HepG2 (cell line): ENCODE results near the gene SLC7A8. TPM values are rescaled to one million over a fixed set of nuclear protein-coding genes. Genes with fewer than 3 reads are reported as not detected.

Source experiments
- AFF4 ChIP-seq: sonication (generic); formaldehyde crosslinking; IDR thresholded peaks from 2 replicates; pipeline ENCODE4 v1.4.0; 2020; ENCODE audit warnings: missing genetic modification reagents
- FOXC1 ChIP-seq: sonication (generic); formaldehyde crosslinking; IDR thresholded peaks from 2 replicates; pipeline ENCODE4 v1.8.0; 2022; ENCODE audit warnings: mild to moderate bottlenecking, missing genetic modification reagents, borderline replicate concordance
- FOXJ3 ChIP-seq: sonication (generic); formaldehyde crosslinking; IDR thresholded peaks from 2 replicates; pipeline ENCODE4 v1.4.0; 2020; ENCODE audit warnings: missing genetic modification reagents, mild to moderate bottlenecking, borderline replicate concordance
- GLI4 ChIP-seq: sonication (generic); formaldehyde crosslinking; IDR thresholded peaks from 2 replicates; pipeline ENCODE4 v1.5.1; 2020; ENCODE audit warnings: missing genetic modification reagents, mild to moderate bottlenecking, moderate library complexity, borderline replicate concordance
- HHEX ChIP-seq: IDR thresholded peaks from 2 replicates; pipeline ENCODE4 v1.6.1; 2016; ENCODE audit warnings: control low read depth
- IRF2 ChIP-seq: IDR thresholded peaks from 2 replicates; pipeline ENCODE4 v1.6.1; 2018; ENCODE audit warnings: missing genetic modification reagents, missing compliant biosample characterization
- KDM6A ChIP-seq: IDR thresholded peaks from 2 replicates; pipeline ENCODE4 v1.6.1; 2016; ENCODE audit warnings: low read depth
- MAFG ChIP-seq: sonication (generic); formaldehyde crosslinking; IDR thresholded peaks from 2 replicates; pipeline ENCODE4 v1.5.1; 2020; ENCODE audit warnings: mild to moderate bottlenecking, missing genetic modification reagents
- MEIS2 ChIP-seq: sonication (generic); formaldehyde crosslinking; IDR thresholded peaks from 2 replicates; pipeline ENCODE4 v1.9.0; 2021; ENCODE audit warnings: mild to moderate bottlenecking, missing genetic modification reagents
- NBN ChIP-seq: fragments of 450-650 bp; conservative IDR thresholded peaks from 2 replicates; pipeline ENCODE4 v1.6.1; 2017
- NFATC3 ChIP-seq: sonication (generic); formaldehyde crosslinking; IDR thresholded peaks from 2 replicates; pipeline ENCODE4 v1.5.1; 2020; ENCODE audit warnings: mild to moderate bottlenecking, missing genetic modification reagents
- NR2F1 ChIP-seq, 2 experiments: fragments of 450-650 bp in 1 of 2; formaldehyde crosslinking in 1 of 2; IDR thresholded peaks; 2 replicates each; pipeline versions ENCODE4 v1.5.0 to v1.6.1; 2016 to 2020; ENCODE audit warnings: mild to moderate bottlenecking in 1 of 2, missing compliant biosample characterization in 1 of 2, missing genetic modification reagents in 1 of 2, moderate library complexity in 1 of 2
- PTBP1 ChIP-seq: fragments of 200-400 bp; formaldehyde crosslinking; IDR thresholded peaks from 2 replicates; pipeline ENCODE4 v1.6.1; 2018; ENCODE audit warnings: low read length, low read depth; ENCODE audit not compliant: poor library complexity, severe bottlenecking
- SMAD3 ChIP-seq: sonication (generic); formaldehyde crosslinking; IDR thresholded peaks from 2 replicates; pipeline ENCODE4 v1.4.0; 2020; ENCODE audit warnings: missing genetic modification reagents
- TMF1 ChIP-seq: sonication (generic); formaldehyde crosslinking; IDR thresholded peaks from 2 replicates; pipeline ENCODE4 v1.8.1; 2022; ENCODE audit warnings: low read depth, missing genetic modification reagents
- XBP1 ChIP-seq: sonication (generic); formaldehyde crosslinking; IDR thresholded peaks from 2 replicates; pipeline ENCODE4 v1.5.0; 2020; ENCODE audit warnings: missing genetic modification reagents
- ZEB1 ChIP-seq: IDR thresholded peaks from 2 replicates; pipeline ENCODE4 v1.6.1; 2012; ENCODE audit warnings: mild to moderate bottlenecking, low read depth, inconsistent platforms; ENCODE audit not compliant: insufficient replicate concordance
- ZNF138 ChIP-seq: sonication (generic); formaldehyde crosslinking; IDR thresholded peaks from 2 replicates; pipeline ENCODE4 v1.5.0; 2020; ENCODE audit warnings: mild to moderate bottlenecking, low read depth, missing genetic modification reagents
- ZNF451 ChIP-seq: sonication (generic); formaldehyde crosslinking; IDR thresholded peaks from 2 replicates; pipeline ENCODE4 v1.5.0; 2020; ENCODE audit warnings: mild to moderate bottlenecking, missing genetic modification reagents
- ZNF616 ChIP-seq: sonication (generic); formaldehyde crosslinking; IDR thresholded peaks from 2 replicates; pipeline ENCODE4 v1.5.0; 2020; ENCODE audit warnings: low read depth, mild to moderate bottlenecking, missing genetic modification reagents
- ZNF788 ChIP-seq: sonication (generic); formaldehyde crosslinking; IDR thresholded peaks from 2 replicates; pipeline ENCODE4 v1.5.0; 2020; ENCODE audit warnings: mild to moderate bottlenecking, missing genetic modification reagents, borderline replicate concordance
- polyA plus RNA-seq, 8 experiments: library from polyadenylated mRNA; depleted of rRNA in 3 of 8; stranded (reverse) in 7 of 8; unstranded in 1 of 8; fragments of >200 nt; fragmentation: Illumina TruSeq in 4 of 8; extraction: Trizol in 4 of 8; gene quantifications; 2 replicates each; pipeline versions ENCODE4 v1.2.1 to v1.2.3, GENCODE V29; 2011 to 2016; ENCODE audit warnings: low read depth in 4 of 8, missing spikeins in 1 of 8, mixed read lengths in 1 of 8; ENCODE audit not compliant: insufficient read depth in 1 of 8
- total RNA-seq, 5 experiments: library from RNA; depleted of rRNA; stranded (reverse); fragments of >200 nt; fragmentation: Illumina TruSeq; extraction: Trizol; gene quantifications; 2 replicates each; pipeline ENCODE4 v1.2.3, GENCODE V29; 2016; ENCODE audit warnings: low read depth in 1 of 5
- TF ChIP-seq, protein P1 (sequence below): sonication (generic); formaldehyde crosslinking; IDR thresholded peaks from 2 replicates; pipeline ENCODE4 v1.4.0; 2020; ENCODE audit warnings: mild to moderate bottlenecking, low read depth, missing genetic modification reagents
- TF ChIP-seq, protein P2 (sequence below): sonication (generic); formaldehyde crosslinking; IDR thresholded peaks from 2 replicates; pipeline ENCODE4 v1.5.1; 2020; ENCODE audit warnings: mild to moderate bottlenecking, moderate library complexity, missing genetic modification reagents
- TF ChIP-seq, protein P3 (sequence below): IDR thresholded peaks from 2 replicates; pipeline ENCODE4 v1.6.1; 2016; ENCODE audit warnings: missing genetic modification reagents, missing compliant biosample characterization

Gene SLC7A8
- total and polyA plus RNA-seq, 2 of the 13 experiments (the other 11 are each of a cell fraction or from before 2014, with no cell fraction given): 0.25 TPM; not detected in 1

GRCh38 chr14:23095196-23096108 lies 88.0 kb downstream of the SLC7A8 start, which contains the start of gene C14orf119 (continued):
- TF ChIP-seq ZNF788 (CRISPR knock-in tag) (no peak; the same call in 1 of the 2 replicates), NR2F1 (CRISPR knock-in tag; IDR thresholded peaks at IDR 0.05) (peak in 1 of 2 experiments; percentile 20; a peak in 1 of 4 replicates), KDM6A (no peak), TMF1 (CRISPR knock-in tag) (peak; percentile 18), AFF4 (peak; percentile 68; the same call in 1 of the 2 replicates), ZEB1 (no peak), FOXC1 (CRISPR knock-in tag) (no peak), PTBP1 (peak; percentile 6), SMAD3 (CRISPR knock-in tag) (peak; percentile 39; the same call in 1 of the 2 replicates), NFATC3 (no peak; the same call in 1 of the 2 replicates), MEIS2 (CRISPR knock-in tag) (no peak), HHEX (peak; percentile 48; the same call in 1 of the 2 replicates), GLI4 (CRISPR knock-in tag) (peak; percentile 87; the same call in 1 of the 2 replicates), ZNF451 (CRISPR knock-in tag) (peak; percentile 18; the same call in 1 of the 2 replicates), IRF2 (CRISPR knock-in tag) (no peak; the same call in none of the 2 replicates), XBP1 (no peak; the same call in 1 of the 2 replicates), MAFG (CRISPR knock-in tag) (no peak), ZNF138 (CRISPR knock-in tag) (no peak; the same call in 1 of the 2 replicates), FOXJ3 (CRISPR knock-in tag) (no peak), ZNF616 (CRISPR knock-in tag) (no peak), NBN (no peak)
- TF ChIP-seq, protein P1, sequence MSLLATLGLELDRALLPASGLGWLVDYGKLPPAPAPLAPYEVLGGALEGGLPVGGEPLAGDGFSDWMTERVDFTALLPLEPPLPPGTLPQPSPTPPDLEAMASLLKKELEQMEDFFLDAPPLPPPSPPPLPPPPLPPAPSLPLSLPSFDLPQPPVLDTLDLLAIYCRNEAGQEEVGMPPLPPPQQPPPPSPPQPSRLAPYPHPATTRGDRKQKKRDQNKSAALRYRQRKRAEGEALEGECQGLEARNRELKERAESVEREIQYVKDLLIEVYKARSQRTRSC (CRISPR knock-in tag): no peak
- TF ChIP-seq, protein P2, sequence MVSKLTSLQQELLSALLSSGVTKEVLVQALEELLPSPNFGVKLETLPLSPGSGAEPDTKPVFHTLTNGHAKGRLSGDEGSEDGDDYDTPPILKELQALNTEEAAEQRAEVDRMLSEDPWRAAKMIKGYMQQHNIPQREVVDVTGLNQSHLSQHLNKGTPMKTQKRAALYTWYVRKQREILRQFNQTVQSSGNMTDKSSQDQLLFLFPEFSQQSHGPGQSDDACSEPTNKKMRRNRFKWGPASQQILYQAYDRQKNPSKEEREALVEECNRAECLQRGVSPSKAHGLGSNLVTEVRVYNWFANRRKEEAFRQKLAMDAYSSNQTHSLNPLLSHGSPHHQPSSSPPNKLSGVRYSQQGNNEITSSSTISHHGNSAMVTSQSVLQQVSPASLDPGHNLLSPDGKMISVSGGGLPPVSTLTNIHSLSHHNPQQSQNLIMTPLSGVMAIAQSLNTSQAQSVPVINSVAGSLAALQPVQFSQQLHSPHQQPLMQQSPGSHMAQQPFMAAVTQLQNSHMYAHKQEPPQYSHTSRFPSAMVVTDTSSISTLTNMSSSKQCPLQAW (CRISPR knock-in tag): peak; percentile 72
- TF ChIP-seq, protein P3, sequence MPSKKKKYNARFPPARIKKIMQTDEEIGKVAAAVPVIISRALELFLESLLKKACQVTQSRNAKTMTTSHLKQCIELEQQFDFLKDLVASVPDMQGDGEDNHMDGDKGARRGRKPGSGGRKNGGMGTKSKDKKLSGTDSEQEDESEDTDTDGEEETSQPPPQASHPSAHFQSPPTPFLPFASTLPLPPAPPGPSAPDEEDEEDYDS (CRISPR knock-in tag): peak; percentile 81
